Epithelial cell of esophagus (primary cell): ENCODE data around the gene ZNF428.

Source experiments
- DNase-seq: peaks from one replicate; pipeline ENCODE4 v3.0.0; 2010; ENCODE audit warnings: low read depth
- H3K4me3 ChIP-seq: 2 replicates; pipeline ENCODE4 v1.5.1; 2011; ENCODE audit warnings: mild to moderate bottlenecking, low read length, control low read depth
- TF ChIP-seq, protein P1 (sequence below): IDR thresholded peaks from 2 replicates; pipeline ENCODE4 v1.5.1; 2011; ENCODE audit warnings: low read depth, mild to moderate bottlenecking, low read length, control low read depth, inconsistent platforms; ENCODE audit not compliant: insufficient read depth; ENCODE audit errors: missing control alignments

ZNF428 gene

DNA sequence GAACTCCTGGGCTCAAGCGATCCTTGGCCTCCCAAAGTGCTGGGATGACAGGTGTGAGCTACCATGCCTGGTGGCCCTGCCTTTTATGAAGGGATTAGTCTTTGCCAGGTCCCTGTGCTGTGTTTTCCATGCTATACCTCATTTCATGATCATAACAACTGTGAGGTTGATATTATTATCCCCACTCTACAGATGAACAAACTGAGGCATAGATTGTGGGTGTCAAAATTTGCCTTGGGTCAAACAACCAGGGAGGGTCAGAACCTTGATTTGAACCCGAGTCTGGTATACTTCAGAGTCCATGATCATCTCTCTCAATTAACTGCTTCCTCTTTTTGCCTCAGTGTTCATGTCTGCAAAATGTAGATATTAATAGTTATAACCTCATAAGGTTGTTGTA is 36.9 kb downstream of the ZNF428 start:
- DNase-seq = no peak
- TF ChIP-seq, protein P1, sequence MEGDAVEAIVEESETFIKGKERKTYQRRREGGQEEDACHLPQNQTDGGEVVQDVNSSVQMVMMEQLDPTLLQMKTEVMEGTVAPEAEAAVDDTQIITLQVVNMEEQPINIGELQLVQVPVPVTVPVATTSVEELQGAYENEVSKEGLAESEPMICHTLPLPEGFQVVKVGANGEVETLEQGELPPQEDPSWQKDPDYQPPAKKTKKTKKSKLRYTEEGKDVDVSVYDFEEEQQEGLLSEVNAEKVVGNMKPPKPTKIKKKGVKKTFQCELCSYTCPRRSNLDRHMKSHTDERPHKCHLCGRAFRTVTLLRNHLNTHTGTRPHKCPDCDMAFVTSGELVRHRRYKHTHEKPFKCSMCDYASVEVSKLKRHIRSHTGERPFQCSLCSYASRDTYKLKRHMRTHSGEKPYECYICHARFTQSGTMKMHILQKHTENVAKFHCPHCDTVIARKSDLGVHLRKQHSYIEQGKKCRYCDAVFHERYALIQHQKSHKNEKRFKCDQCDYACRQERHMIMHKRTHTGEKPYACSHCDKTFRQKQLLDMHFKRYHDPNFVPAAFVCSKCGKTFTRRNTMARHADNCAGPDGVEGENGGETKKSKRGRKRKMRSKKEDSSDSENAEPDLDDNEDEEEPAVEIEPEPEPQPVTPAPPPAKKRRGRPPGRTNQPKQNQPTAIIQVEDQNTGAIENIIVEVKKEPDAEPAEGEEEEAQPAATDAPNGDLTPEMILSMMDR = no peak

DNA sequence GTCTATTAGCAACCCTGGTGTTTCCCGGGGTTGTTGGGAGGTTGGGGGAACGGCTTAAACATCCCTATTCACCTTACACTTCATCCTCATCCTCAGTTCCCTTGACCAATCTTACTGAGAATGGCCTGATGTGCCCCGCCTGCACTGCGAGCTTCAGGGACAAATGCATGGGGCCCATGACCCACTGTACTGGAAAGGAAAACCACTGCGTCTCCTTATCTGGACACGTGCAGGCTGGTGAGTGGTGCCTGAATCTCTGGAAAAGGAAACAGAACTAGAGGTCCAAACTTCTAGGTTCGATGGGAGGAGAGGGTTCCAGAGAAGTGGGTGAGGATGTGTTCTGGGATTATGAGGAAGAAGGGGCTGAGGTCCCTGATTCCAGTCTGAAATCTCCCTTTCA is 38.0 kb downstream of the ZNF428 start:
- H3K4me3 ChIP-seq = no peak overlapping the region
- TF ChIP-seq, protein P1 = no peak
- no peak for DNase-seq

More for the DNA sequence above, 36.9 kb downstream of the ZNF428 start:
- no peak overlapping the region for H3K4me3 ChIP-seq

DNA sequence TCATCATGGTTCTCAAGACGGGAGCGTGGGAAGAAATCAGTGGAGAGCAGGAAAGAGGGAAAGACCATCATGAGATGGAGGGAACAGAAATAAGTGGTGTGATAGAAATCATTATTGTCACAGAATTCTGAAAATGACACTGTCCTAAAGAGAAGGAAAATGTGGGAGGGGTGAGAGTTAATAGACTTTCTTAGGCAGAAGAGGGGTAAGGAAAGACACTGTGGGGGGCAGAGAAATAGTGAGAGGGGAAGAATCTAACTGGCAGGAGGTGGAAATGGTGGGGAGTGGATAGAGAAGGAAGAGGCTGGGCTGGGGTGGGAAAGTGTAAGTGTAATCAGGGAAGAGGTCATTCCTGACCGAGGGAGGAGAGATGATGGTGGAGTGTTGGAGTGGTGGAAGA is 40.6 kb downstream of the ZNF428 start:
- no peak for DNase-seq
- TF ChIP-seq, protein P1 = no peak
- no peak overlapping the region for H3K4me3 ChIP-seq

DNA sequence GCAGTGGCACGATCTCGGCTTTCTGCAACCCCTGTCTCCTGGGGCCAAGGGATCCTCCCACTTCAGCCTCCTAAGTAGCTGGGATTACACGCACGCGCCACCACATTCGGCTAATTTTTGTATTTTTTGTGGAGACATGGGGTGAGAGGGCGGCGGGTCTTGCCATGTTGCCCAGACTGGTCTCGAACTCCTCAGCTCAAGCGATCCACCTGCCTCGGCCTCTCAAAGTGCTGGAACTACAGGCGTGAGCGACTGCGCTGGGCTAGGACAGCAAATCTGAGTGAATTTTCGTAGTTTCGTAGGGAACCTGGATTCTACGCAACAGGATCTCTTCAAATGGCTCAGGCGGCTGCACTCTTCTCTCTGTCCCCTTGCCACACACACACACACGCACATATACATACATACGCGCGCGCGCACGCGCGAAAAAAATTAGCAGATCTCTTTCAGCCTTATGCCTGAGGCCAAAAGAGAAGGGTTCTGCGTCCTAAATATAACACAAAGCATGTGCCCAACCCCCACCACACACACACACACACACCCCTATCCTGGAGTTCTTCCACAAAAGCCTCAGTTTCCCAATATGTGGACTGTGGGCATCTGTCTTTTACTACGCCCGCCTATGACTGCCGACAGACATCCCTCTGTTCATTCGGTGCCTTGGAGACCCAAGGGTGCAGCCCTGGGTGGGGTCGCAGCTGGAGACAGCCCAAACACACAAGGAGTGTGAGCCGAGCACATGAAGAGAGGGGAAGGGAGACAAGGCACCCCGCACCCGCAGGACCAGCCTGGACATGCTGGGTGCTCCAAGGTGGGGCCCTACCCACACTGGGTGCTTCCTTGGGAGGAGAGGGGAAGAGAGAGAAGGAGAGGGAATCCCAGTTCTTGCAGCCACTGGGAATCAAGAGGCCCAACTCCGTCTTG is 43.2 kb downstream of the ZNF428 start:
- peak; percentile 42 for DNase-seq
- TF ChIP-seq, protein P1 = no peak
- peak overlapping the region; percentile 49 for H3K4me3 ChIP-seq

DNA sequence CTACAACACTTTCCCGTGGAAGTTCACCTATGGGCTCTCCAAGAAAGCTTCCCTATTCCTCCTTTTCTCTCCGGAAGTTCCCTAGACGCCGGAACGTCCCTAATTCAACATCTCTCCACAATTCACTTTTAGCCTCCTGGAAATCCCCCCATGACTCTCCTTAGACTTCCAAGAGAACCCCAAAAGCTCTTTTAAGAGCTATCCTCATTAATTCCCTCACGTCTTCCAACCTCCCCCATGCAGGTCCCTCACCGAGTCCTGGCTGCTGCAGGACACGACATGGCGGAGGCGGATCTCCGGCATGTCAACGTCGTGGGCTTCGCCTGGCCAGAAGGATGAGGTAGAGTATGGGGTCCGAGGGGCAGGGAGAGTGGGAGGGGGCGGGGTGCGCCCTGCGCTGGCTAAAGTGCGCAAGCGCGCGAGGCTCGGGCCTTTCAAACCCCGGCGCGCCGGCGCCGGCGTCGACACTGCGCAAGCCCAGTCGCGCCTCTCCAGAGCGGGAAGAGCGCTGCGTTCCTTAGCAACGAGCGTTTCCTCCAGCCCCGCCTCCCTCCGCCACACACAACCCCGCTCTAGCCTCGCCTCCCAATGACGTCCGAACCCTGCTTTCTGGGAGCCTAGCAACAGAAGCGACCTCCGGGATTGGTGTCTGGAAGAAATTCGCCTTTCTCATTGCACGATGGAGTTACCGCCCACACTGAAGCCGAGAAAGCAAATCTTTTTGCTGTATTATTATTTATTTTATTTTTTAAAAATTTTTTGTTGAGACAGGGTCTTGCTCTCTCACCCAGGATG is 44.1 kb downstream of the ZNF428 start, which contains the start of the genes PINLYP and XRCC1:
Gene PINLYP, plus strand, starts transcription at position 646 of the 795 bp plus-strand sequence. CDS start 1,391 bp downstream, outside the sequence.
Gene XRCC1, minus strand, starts transcription at position 372 of the 795 bp plus-strand sequence. Its CDS starts 69 bp downstream, at position 303.
- H3K4me3 ChIP-seq = peak within 1 kb of the TSS; percentile 98
- TF ChIP-seq, protein P1 = no peak
- DNase-seq = peak; percentile 99

DNA sequence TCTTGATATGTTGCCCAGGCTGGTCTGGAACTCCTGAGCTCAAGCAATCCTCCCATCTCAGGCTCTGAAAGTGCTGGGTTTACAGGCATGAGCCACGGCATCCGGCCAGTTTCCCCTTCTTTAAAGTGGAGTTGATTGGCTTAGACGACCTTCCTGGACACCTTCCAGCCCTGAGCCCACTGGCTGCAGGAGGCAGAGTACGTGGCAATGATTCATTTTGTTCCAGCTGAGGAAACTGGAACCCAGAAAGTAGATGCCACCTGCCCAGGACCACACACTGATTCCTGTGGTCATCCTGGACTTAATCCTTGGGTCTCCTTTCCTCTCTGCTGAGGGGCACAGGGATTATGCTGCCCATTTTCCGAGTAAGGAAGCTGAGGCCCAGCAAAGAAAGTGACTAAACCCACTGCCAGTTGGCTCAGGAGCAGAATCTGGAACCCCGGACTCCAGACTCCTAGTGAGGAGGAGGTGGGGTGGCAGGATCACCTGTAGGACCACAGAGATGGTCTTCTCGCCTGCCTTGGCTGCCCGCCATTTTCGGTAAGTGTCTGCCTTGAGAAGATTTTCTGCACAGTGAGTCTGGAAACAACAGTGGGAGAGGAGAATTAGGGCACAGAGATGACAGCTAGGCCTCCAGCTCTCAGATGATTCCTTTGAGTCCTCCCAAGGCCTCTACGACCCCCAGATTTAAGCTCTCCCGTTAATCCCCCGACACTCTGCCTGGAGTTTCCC is 44.8 kb downstream of the ZNF428 start:
- DNase-seq = peak; percentile 32
- TF ChIP-seq, protein P1 = no peak
- peak overlapping the region; percentile 98 for H3K4me3 ChIP-seq
